Measurements from ENCODE around the gene TRAF3IP1.

TRAF3IP1 gene

GRCh38 chr2:238413368-238413767, 93.0 kb downstream of the TRAF3IP1 start:
- no peak for DNase-seq

GRCh38 chr2:238415036-238415764, 94.9 kb downstream of the TRAF3IP1 start:
- no peak for DNase-seq

DNA sequence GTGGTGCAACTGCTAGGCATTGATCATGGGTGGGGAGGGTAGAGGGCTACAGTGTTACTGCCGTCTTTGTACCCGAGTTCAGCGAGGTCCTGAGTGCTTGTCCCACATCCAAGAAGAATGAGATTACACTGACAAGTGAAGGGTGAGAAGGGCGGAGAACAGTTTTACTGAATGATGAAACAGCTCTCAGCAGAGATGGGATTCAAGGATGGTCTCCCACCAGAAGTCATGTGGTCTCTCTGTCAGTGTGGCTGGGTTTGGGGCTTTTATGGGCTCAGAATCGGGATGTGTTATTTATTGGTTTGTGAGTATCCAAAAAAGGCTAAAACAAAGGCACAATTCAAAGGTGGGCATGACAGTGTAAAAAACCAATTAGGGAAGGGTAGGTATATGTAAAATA, 95.6 kb downstream of the TRAF3IP1 start:
- no peak for DNase-seq

- DNase-seq: no peak
Observed at GRCh38 chr2:238418196-238418998, 98.1 kb downstream of the TRAF3IP1 start.

GRCh38 chr2:238418999-238419546, 98.8 kb downstream of the TRAF3IP1 start:
- DNase-seq: no peak

- DNase-seq: no peak
Observed at GRCh38 chr2:238420442-238420841, 100.1 kb downstream of the TRAF3IP1 start.

DNA sequence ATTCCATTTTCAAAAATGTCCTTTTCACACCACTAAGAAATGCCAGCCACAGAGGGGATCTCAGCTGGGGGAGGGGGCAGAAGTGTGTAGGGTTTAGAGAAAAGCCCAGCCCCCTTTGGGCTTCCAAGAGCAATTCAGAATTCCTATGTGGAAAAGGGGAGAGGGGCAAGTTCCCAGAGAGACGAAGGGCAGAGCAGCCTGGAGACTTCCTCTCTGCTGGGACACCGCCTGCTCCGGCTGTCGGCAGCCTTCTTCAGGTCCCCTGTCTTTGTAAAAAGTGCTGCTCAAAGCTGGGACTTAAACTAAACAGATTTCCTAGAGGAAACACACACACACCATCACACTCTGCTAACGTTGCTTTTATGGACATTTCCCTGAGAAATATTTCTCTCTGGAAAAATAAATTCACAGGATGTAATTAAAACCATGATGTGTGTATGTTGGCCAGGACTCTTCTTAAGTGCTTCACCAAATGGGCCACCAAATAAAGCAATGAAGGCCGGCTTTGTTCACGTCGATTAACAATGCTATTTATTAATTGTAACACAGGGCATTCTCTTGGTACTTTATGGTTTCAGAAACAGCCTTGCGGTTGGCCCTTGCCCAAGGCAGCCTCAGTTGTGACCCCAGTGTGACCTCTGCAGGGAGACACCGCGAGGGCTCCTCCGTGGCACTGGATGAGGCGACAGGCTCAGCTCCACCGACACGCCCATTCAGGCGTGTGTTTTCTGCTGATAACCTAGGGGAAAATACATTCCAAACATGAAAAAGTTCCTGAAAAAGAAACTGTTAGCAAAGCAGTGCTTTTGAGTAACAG, 100.8 kb downstream of the TRAF3IP1 start:
- no peak for DNase-seq

GRCh38 chr2:238421695-238422035, 101.3 kb downstream of the TRAF3IP1 start:
- no peak for DNase-seq

GRCh38 chr2:238422285-238422684, 102.0 kb downstream of the TRAF3IP1 start:
- DNase-seq: no peak

DNA sequence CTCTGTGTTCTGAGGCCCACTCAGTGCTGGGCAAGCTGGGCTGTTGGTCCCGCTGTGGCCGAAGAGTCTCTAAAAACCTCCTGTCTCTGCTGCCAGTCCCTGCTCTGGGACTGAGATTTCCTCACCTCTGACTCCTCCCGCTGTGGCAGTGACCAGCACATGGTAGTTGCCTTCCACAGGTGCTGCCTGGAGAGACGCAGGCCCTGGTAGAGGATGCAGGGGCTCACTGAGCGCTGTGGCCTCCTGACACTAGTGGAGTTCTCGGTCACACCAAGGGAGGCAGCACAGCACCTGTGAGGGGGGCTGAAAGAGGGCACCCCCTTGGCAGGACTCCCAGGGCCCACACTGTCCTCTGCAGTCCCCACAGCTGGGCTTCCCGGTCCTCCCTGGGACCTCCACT, 102.6 kb downstream of the TRAF3IP1 start:
- no peak for DNase-seq

GRCh38 chr2:238423561-238424312, 103.4 kb downstream of the TRAF3IP1 start:
- no peak for DNase-seq

DNA sequence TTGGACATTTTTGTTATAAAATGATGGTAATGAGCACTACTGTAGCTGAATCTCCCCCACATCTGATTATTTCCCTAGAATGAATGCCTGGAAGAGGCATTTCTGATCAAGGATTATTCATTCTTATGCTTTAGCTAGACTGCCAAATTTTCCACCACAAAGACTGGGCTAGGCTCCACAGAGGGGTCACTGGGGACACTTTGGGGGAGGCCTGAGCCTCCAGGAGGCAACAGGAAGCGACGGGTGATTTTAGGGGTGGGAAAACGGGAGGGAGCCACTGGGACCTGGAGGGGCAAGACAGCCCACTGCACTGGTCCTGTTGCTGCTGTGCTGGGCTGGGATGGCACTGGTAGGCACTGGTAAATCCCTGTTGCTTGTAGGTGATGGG, 104.0 kb downstream of the TRAF3IP1 start:
- DNase-seq: no peak

DNA sequence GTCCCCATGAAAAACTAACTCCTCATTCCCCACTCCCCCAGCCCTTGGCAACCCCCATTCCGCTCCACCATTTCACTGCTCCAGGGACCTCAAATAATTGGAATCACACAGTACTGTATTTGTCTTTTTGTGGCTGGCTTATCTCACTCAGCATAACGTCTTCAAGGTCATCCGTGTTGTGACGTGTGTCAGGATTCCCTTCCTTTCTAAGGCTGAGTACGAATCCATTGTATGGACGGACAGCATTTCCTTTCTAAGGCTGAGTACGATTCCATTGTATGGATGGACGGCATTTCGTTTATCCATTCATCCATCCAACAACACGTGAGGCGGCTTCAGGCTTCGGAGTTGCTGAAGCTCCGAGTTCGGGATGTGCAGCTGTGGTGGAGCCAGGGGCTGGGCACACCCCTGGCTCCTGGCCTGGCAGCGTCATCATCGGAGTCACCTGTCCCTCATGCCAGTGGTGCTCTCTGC, 105.2 kb downstream of the TRAF3IP1 start:
- DNase-seq: peak; percentile 81

DNA sequence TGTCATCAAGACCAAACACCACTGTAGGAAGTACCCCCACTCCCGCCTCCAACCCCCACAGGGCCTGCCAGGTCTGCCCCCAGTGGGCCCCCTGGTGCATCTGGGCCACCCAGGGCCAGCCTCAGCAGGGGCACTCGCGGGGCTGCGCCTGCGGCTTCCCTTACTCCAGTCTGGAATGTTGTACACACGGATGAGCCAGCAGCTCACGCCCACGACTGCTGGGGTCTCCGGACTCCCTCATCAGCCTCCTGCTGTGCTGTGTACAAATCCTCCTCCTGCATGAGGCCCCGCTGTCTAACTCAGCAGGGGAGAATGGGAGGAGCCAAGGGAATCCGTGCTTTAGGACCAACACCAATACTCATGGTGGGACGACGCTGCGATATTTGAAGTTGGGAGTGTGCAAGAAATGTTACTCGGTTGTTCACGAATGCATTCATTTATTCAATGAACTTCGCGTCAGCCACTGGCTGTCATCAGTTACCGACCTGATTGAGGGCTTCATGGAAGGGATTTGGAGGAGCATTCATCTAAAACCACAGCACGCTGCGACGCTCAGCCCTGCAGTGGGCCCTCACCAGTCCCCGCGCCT, 105.8 kb downstream of the TRAF3IP1 start:
- peak; percentile 81 for DNase-seq

GRCh38 chr2:238426568-238427434, 106.5 kb downstream of the TRAF3IP1 start, which contains the start of gene ASB1:
TSS of gene ASB1 (plus strand) at chr2:238426927. CDS start at chr2:238427071, 144 bp downstream.
- DNase-seq: peak; percentile 88

GRCh38 chr2:238427435-238428162, 107.3 kb downstream of the TRAF3IP1 start:
- DNase-seq: no peak

GRCh38 chr2:238428866-238429265, 108.5 kb downstream of the TRAF3IP1 start:
- DNase-seq: no peak

DNA sequence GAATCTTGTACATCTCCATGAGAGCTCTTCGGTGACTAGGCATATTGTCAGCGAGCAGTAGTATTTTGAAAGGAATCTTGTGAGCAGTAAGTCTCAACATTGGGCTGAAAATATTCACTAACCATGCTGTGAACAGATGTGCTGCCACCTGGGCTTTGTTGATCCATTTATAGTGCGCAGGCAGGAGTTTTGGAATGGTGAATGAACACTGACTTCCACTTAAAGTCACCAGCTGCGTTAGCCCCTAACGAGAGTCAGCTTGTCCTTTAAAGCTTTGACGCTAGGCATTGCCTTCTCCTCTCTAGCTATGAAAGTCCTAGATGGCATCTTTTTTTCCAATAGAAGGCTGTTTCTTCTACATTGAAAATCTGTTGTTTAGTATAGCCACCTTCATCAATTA, 110.5 kb downstream of the TRAF3IP1 start:
- DNase-seq: no peak

- DNase-seq: no peak
Observed at GRCh38 chr2:238431456-238431855, 111.1 kb downstream of the TRAF3IP1 start.

DNA sequence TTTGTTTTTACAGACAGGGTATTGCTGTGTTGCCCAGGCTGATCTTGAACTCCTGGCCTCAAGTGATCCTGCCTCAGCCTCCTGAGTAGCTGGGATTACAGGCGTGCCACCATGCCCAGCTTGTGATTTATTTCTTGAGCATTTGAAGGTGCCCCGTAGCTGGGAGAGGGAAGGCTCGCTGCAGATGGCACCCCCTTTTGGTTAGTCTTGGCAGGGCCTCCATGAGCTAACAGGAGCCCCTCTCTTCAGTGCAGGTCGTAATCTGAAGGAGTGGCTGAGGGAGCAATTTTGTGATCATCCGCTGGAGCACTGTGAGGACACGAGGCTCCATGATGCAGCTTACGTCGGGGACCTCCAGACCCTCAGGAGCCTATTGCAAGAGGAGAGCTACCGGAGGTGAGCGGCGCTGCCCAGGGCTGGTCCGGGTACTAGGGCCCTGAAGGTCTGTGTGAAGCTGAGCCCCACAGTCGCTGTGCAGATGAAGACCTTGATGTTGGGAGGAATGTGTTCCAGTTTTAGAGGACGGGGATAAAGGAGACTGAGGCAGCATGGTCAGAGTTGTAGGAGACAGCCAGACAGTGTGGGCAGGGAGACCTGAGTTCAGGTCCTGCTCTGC, 113.1 kb downstream of the TRAF3IP1 start:
- DNase-seq: no peak
